HUES64 (cell line): ENCODE data around the gene FGFRL1.
A peak's percentile ranks its signal among the peaks of the same experiment; 100 is the strongest.
"Not testable (repeated sequence)": the region's sequence is repeated elsewhere in the genome, so short reads cannot be mapped to it uniquely, and the experiment has no call there.

Experiments used
- H3K27ac ChIP-seq: 2 replicates; pipeline ENCODE4 v1.7.0; 2013; ENCODE audit warnings: low read depth, low read length, inconsistent platforms
- H3K27me3 ChIP-seq: 2 replicates; pipeline ENCODE4 v1.6.1; 2013; ENCODE audit warnings: mild to moderate bottlenecking, low read length; ENCODE audit not compliant: insufficient read depth
- H3K36me3 ChIP-seq: 2 replicates; pipeline ENCODE4 v1.6.1; 2013; ENCODE audit warnings: mild to moderate bottlenecking, low read length; ENCODE audit not compliant: insufficient read depth
- H3K4me1 ChIP-seq: 2 replicates; pipeline ENCODE4 v1.6.1; 2013; ENCODE audit warnings: mild to moderate bottlenecking, low read length, moderate library complexity; ENCODE audit not compliant: insufficient read depth
- H3K4me3 ChIP-seq: 2 replicates; pipeline ENCODE4 v1.5.1; 2013; ENCODE audit warnings: mild to moderate bottlenecking, low read length, moderate library complexity
- H3K9ac ChIP-seq: 2 replicates; pipeline ENCODE4 v1.6.1; 2013; ENCODE audit warnings: mild to moderate bottlenecking, low read depth, low read length
- H3K9me3 ChIP-seq: 2 replicates; pipeline ENCODE4 v1.6.1; 2013; ENCODE audit warnings: low read depth, low read length; ENCODE audit not compliant: insufficient read depth
- WGBS: fragments of 150-250, 120-280 bp; methylation state at CpG from one replicate; pipeline ENCODE4 v1.1.7; 2013; ENCODE audit warnings: missing lambda C conversion rate; 5-methylcytosine and 5-hydroxymethylcytosine counted together

The FGFRL1 gene

GRCh38 chr4:1040344-1041146 is 29.1 kb downstream of the FGFRL1 start:
- 94% methylated on average over 21 of the region's 21 CpGs for WGBS

GRCh38 chr4:1041147-1041935 is 29.9 kb downstream of the FGFRL1 start:
- no peak overlapping the region for H3K4me3 ChIP-seq
- peaks cover 20% of the 10 kb centered on the region for H3K4me1 ChIP-seq
- H3K27me3 ChIP-seq, result peaks cover 19% of the 10 kb centered on the region
- no peak overlapping the region for H3K9ac ChIP-seq
- no peaks in the 10 kb centered on the region for H3K9me3 ChIP-seq
- H3K27ac ChIP-seq, result no peak overlapping the region
- WGBS, result 60% methylated on average over 33 of the region's 36 CpGs
- no peaks in the 10 kb centered on the region for H3K36me3 ChIP-seq

More at GRCh38 chr4:1040344-1041146, 29.1 kb downstream of the FGFRL1 start:
- Histone ChIP-seq H3K27me3 (peaks cover 15% of the 10 kb centered on the region), H3K4me3 (no peak overlapping the region), H3K9me3 (no peaks in the 10 kb centered on the region), H3K9ac (no peak overlapping the region), H3K4me1 (peaks cover 20% of the 10 kb centered on the region), H3K36me3 (no peaks in the 10 kb centered on the region), H3K27ac (no peak overlapping the region)

- Histone ChIP-seq H3K27ac (no peak overlapping the region), H3K9ac (no peak overlapping the region), H3K4me3 (no peak overlapping the region), H3K9me3 (no peaks in the 10 kb centered on the region), H3K36me3 (no peaks in the 10 kb centered on the region), H3K4me1 (peaks cover 20% of the 10 kb centered on the region), H3K27me3 (peaks cover 24% of the 10 kb centered on the region)
- 76% methylated on average over 8 of the region's 8 CpGs for WGBS
These were observed 30.5 kb downstream of the FGFRL1 start for GRCh38 chr4:1041936-1042330.

DNA sequence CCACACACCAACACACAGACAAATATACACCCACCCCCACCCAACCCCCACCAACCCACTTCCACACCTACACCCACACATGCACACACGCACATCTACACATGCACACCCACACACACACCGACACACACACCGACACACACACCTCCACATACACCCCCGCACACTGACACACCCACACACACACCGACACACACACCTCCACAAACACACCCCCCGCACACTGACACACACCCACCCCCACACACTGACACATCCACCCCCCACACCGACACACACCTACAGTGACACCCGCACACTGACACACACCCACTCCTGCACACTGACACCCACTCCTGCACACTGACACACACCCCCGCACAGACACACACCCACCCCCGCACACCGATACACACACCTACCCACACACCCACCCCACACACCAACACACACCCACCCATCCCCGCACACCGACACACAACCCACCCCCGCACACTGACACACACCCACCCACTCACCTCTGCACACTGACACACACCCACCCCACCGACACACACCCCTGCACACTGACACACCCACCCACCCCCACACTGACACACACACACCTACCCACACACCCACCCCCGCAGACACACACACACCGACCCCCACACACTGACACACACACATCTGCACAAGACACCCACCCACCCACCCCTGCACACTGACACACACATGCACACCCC is 31.1 kb downstream of the FGFRL1 start:
- no peaks in the 10 kb centered on the region for H3K36me3 ChIP-seq
- H3K4me3 ChIP-seq, result no peak overlapping the region
- H3K9ac ChIP-seq, result no peak overlapping the region
- peaks cover 20% of the 10 kb centered on the region for H3K4me1 ChIP-seq
- peaks cover 30% of the 10 kb centered on the region for H3K27me3 ChIP-seq
- no peak overlapping the region for H3K27ac ChIP-seq
- WGBS, result 97% methylated on average over 17 of the region's 17 CpGs
- no peaks in the 10 kb centered on the region for H3K9me3 ChIP-seq

GRCh38 chr4:1043162-1043561 is 31.7 kb downstream of the FGFRL1 start:
- 72% methylated on average over 7 of the region's 7 CpGs for WGBS
- H3K4me3 ChIP-seq, result no peak overlapping the region
- H3K36me3 ChIP-seq, result no peaks in the 10 kb centered on the region
- H3K9ac ChIP-seq, result no peak overlapping the region
- peaks cover 20% of the 10 kb centered on the region for H3K4me1 ChIP-seq
- H3K27ac ChIP-seq, result peak overlapping the region; percentile 50
- H3K27me3 ChIP-seq, result peaks cover 30% of the 10 kb centered on the region
- no peaks in the 10 kb centered on the region for H3K9me3 ChIP-seq

DNA sequence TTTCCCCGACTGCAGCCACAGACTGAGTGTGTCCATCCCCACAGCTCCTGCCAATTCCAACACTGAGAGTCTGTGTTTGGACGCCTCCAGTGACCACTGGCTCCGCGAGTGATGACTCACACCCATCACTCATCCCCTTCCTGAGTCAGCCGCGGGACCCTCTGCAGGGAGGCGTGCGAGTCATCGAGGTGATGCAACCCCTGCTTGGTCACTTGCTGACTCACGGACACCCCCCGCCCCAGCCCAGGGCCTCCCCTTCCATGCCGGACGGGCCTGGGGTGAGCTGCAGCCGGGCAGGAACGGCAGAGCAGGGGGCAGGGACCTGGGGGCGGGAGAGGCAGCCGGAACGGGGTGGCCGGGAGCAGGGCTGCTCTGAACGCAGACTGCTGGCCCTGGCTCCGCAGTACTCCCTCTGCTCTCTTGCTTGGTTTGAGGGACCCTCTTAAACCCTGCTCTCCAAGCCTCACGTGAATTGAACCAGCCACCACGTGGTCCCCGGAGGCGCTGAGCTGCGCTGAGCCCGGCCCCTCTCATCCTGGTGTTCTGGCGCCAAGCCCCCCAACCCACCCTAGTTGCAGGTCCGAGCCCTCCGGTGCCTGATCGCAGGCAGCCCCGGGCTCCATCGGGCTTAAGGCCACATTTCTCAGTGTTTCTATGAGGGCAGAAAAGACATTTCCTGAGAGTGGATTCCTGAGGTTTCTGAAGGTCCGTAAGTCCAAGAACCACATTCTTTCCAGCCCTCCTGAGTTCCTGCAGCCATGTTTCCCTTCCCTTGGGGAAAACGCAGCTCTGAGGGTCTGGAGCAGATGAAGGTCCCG is 32.4 kb downstream of the FGFRL1 start:
- H3K27me3 ChIP-seq, result peaks cover 30% of the 10 kb centered on the region
- H3K36me3 ChIP-seq, result no peaks in the 10 kb centered on the region
- peak overlapping the region; percentile 68 for H3K9ac ChIP-seq
- H3K4me1 ChIP-seq, result peaks cover 20% of the 10 kb centered on the region
- WGBS, result 36% methylated on average over 36 of the region's 36 CpGs
- no peak overlapping the region for H3K4me3 ChIP-seq
- H3K27ac ChIP-seq, result peak overlapping the region; percentile 62
- no peaks in the 10 kb centered on the region for H3K9me3 ChIP-seq

DNA sequence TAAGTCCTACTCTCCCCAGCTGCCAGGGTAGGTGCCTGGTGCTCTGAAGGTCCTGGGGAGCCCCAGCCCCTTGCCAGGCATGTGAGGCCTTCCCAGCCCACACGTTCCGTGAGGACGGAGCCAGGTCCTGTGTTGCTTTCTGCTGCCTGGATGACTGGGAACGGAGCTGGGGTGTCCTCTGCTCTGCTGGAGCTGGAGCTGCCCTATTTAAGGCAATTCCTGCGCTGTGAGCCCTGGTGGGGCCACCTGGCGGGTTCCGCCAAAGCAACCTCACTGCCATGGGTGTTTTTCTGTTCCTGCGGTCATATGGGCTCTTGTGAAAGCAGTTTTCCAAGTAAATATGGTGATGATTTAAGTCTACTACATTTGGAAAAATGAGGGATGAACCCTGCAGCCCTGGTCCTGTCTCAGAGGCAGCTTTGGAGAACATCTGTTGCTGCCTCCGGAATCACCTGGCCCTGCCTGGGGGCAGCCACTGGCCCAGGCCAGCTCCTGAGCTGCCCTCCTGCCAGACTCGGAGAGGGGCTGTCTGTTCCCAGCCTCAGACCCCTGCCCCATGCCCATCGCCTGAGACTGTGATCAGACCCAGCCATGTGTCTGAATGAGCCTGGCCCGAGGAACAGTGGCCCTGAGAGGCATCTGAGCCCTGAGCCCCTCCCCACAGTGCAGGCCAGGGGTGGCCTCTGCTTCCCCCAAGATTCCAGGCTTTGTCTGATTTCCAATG is 33.2 kb downstream of the FGFRL1 start:
- 91% methylated on average over 12 of the region's 12 CpGs for WGBS
- Histone ChIP-seq H3K36me3 (no peaks in the 10 kb centered on the region), H3K4me1 (peaks cover 20% of the 10 kb centered on the region), H3K27ac (peak overlapping the region; percentile 62), H3K27me3 (peaks cover 35% of the 10 kb centered on the region), H3K9me3 (no peaks in the 10 kb centered on the region), H3K4me3 (no peak overlapping the region), H3K9ac (peak overlapping the region; percentile 68)

GRCh38 chr4:1045193-1045594 is 33.8 kb downstream of the FGFRL1 start:
- Histone ChIP-seq H3K36me3 (no peaks in the 10 kb centered on the region), H3K9me3 (no peaks in the 10 kb centered on the region), H3K27me3 (peaks cover 36% of the 10 kb centered on the region), H3K4me3 (no peak overlapping the region), H3K9ac (no peak overlapping the region), H3K4me1 (peaks cover 17% of the 10 kb centered on the region), H3K27ac (no peak overlapping the region)
- 90% methylated on average over 14 of the region's 14 CpGs for WGBS

GRCh38 chr4:1045595-1046201 is 34.3 kb downstream of the FGFRL1 start:
- Histone ChIP-seq H3K27me3 (peaks cover 41% of the 10 kb centered on the region), H3K4me1 (peaks cover 17% of the 10 kb centered on the region), H3K36me3 (no peaks in the 10 kb centered on the region), H3K4me3 (no peak overlapping the region), H3K27ac (no peak overlapping the region), H3K9ac (no peak overlapping the region), H3K9me3 (no peaks in the 10 kb centered on the region)
- WGBS, result 76% methylated on average over 35 of the region's 36 CpGs

DNA sequence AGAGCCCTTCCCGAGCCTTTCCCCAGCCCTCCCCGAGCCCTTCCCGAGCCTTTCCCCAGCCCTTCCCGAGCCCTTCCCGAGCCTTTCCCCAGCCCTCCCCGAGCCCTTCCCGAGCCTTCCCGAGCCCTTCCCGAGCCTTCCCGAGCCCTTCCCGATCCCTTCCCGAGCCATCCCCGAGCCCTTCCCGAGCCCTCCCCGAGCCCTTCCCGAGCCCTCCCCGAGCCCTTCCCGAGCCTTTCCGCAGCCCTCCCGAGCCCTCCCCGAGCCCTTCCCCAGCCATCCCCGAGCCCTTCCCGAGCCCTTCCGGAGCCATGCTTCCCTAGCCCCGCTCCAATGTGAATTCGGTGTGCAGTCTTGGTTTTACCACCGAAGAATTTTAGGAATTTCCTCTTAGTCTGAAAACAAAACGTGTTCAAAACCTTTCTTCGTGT is 35.2 kb downstream of the FGFRL1 start:
- H3K9ac ChIP-seq, H3K27ac ChIP-seq, H3K9me3 ChIP-seq, H3K36me3 ChIP-seq: not testable (repeated sequence)
- Histone ChIP-seq H3K4me3 (peak overlapping the region; percentile 18; the same call in 1 of the 2 replicates), H3K4me1 (peaks cover 15% of the 10 kb centered on the region), H3K27me3 (peaks cover 42% of the 10 kb centered on the region)
- 9% methylated on average over 29 of the region's 29 CpGs for WGBS
